Lung (tissue), 12 donors: ENCODE results near the gene SCFD1. TPM values are rescaled to one million over a fixed set of nuclear protein-coding genes. Genes with fewer than 3 reads are reported as not detected.
"Not testable (repeated sequence)": the region's sequence is repeated elsewhere in the genome, so short reads cannot be mapped to it uniquely, and the experiment has no call there.

Experiments used
- ATAC-seq: fragments of 200-7000 bp; cut with Tn5 transposase; one replicate; pipeline ENCODE4 v1.9.1; 2020; ENCODE audit warnings: moderate number of reproducible peaks; ENCODE audit not compliant: insufficient read depth, low FRiP score
- DNase-seq, 3 donors: peaks; one replicate each; pipeline ENCODE4 v3.0.0-alpha.2; 2013 to 2017
- H3K27ac ChIP-seq, 2 donors: one replicate each; pipeline ENCODE4 v1.5.1; 2013; ENCODE audit warnings: mild to moderate bottlenecking in 2 of 2, moderate library complexity in 2 of 2, control low read depth in 1 of 2, inconsistent platforms in 1 of 2, low read depth in 1 of 2, low read length in 1 of 2
- H3K27me3 ChIP-seq, 3 donors: one replicate each; pipeline ENCODE4 v1.5.1; 2013; ENCODE audit warnings: low read length in 2 of 3; ENCODE audit not compliant: control insufficient read depth in 3 of 3, insufficient read depth in 3 of 3
- H3K36me3 ChIP-seq, 4 donors: one replicate each; pipeline ENCODE4 v1.5.1; 2013; ENCODE audit warnings: low read length in 4 of 4, mild to moderate bottlenecking in 1 of 4, moderate library complexity in 1 of 4; ENCODE audit not compliant: control insufficient read depth in 4 of 4, insufficient read depth in 4 of 4
- H3K4me1 ChIP-seq, 5 donors: one replicate each; pipeline ENCODE4 v1.5.1; 2013; ENCODE audit warnings: low read length in 5 of 5, mild to moderate bottlenecking in 2 of 5, moderate library complexity in 1 of 5; ENCODE audit not compliant: control insufficient read depth in 5 of 5, insufficient read depth in 5 of 5
- H3K4me3 ChIP-seq: one replicate; pipeline ENCODE4 v1.5.1; 2013; ENCODE audit warnings: mild to moderate bottlenecking, control low read depth, moderate library complexity
- H3K9ac ChIP-seq, 2 donors: one replicate each; pipeline ENCODE4 v1.5.1; 2013; ENCODE audit warnings: low read length in 2 of 2, control low read depth in 1 of 2; ENCODE audit not compliant: insufficient read depth in 1 of 2
- H3K9me3 ChIP-seq, 4 donors: one replicate each; pipeline ENCODE4 v1.5.1; 2013; ENCODE audit warnings: low read length in 3 of 4, mild to moderate bottlenecking in 1 of 4, moderate library complexity in 1 of 4; ENCODE audit not compliant: control insufficient read depth in 4 of 4, insufficient read depth in 3 of 4
- WGBS, 2 donors: extraction: QIAGEN DNeasy Blood & Tissue Kit; methylation state at CpG; one replicate each; pipeline ENCODE4 v1.1.7; 2013; 5-methylcytosine and 5-hydroxymethylcytosine counted together
- polyA plus RNA-seq, 2 donors: library from polyadenylated mRNA; stranded (reverse); fragments of 200-250 nt; gene quantifications; one replicate each; pipeline ENCODE4 v1.2.1, GENCODE V29; 2013
- total RNA-seq, 2 donors: library from RNA; depleted of rRNA in 1 of 2; stranded (reverse); fragments of >200 nt in 1 of 2; gene quantifications; one replicate each; pipeline ENCODE4 v1.2.1, GENCODE V29; 2014 to 2021
- TF ChIP-seq, protein P1 (sequence below): IDR thresholded peaks from 2 replicates; pipeline ENCODE4 v1.5.1; 2012; ENCODE audit warnings: mild to moderate bottlenecking; ENCODE audit errors: control extremely low read depth, extremely low read depth
- donor health status: control.
- donor health status: control.
- donor health status: Bipolar disorder and iron deficiency.
- donor health status: healthy.
- donor health status: DM: yes; HTN: yes; CAD: no.

Gene SCFD1
- total and polyA plus RNA-seq, 4 donors = 36.5 to 232 (median 87.7) TPM

DNA sequence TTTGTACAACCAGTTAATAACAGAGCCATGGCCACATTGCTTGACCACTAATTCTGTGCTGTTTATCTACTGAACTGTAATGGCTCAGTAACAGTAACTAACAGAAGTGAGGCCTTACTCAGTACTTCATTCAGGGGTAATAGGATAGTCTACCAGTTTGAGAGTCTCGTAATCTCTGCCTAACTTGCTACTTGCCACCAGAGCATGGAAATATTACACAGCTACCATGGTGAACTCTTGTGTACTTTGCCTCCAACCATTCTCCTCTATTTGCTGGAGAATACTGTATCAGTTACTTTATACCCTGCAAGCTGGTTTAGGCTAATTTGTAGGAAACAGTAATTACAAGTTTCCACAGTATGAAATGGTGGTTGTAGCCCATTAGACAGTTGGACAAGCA lies 10.6 kb downstream of the SCFD1 start:
- ATAC-seq (no peak), DNase-seq (no peak)
- no peak overlapping the region for H3K4me3 ChIP-seq
- no peaks in the 10 kb centered on the region for H3K4me1 ChIP-seq
- no peaks in the 10 kb centered on the region for H3K9me3 ChIP-seq
- no peak overlapping the region for H3K9ac ChIP-seq
- H3K27me3 ChIP-seq = no peaks in the 10 kb centered on the region
- TF ChIP-seq, protein P1, sequence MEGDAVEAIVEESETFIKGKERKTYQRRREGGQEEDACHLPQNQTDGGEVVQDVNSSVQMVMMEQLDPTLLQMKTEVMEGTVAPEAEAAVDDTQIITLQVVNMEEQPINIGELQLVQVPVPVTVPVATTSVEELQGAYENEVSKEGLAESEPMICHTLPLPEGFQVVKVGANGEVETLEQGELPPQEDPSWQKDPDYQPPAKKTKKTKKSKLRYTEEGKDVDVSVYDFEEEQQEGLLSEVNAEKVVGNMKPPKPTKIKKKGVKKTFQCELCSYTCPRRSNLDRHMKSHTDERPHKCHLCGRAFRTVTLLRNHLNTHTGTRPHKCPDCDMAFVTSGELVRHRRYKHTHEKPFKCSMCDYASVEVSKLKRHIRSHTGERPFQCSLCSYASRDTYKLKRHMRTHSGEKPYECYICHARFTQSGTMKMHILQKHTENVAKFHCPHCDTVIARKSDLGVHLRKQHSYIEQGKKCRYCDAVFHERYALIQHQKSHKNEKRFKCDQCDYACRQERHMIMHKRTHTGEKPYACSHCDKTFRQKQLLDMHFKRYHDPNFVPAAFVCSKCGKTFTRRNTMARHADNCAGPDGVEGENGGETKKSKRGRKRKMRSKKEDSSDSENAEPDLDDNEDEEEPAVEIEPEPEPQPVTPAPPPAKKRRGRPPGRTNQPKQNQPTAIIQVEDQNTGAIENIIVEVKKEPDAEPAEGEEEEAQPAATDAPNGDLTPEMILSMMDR = no peak
- peaks cover 4 to 28% (median 15%) of the 10 kb centered on the region in 4 donors for H3K36me3 ChIP-seq
- WGBS, 2 donors = 98% methylated on average over 1 of the region's 1 CpG
- H3K27ac ChIP-seq = no peak overlapping the region

DNA sequence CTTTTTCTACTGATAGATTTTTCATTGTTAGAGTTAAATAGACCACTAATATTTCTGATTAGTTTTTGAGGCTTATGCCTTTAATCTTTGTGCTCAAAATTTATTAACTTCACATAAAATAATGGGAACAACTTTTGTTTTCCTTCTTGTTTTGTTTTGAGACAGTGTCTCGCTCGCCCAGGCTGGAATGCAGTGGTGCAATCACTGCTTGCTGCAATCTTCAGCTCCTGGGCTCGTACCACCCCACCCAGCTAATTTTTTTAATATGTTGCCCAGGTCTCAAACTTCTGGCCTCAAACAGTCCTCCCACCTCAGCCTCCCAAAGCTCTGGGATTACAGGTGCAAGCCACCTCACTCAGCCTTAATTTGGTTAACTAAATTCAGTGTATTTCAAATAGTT lies 16.8 kb downstream of the SCFD1 start:
- no peak overlapping the region for H3K9ac ChIP-seq
- WGBS, 2 donors = 27 to 73% methylated on average over 3 of the region's 3 CpGs
- no peaks in the 10 kb centered on the region for H3K27me3 ChIP-seq
- peaks cover 0 to under 1% (median 0%) of the 10 kb centered on the region in 4 donors for H3K9me3 ChIP-seq
- no peaks in the 10 kb centered on the region for H3K4me1 ChIP-seq
- no peak overlapping the region for H3K27ac ChIP-seq
- DNase-seq (no peak), ATAC-seq (no peak)
- TF ChIP-seq, protein P1 = no peak
- no peak overlapping the region for H3K4me3 ChIP-seq
- H3K36me3 ChIP-seq = peaks cover 5 to 30% (median 11%) of the 10 kb centered on the region in 4 donors

DNA sequence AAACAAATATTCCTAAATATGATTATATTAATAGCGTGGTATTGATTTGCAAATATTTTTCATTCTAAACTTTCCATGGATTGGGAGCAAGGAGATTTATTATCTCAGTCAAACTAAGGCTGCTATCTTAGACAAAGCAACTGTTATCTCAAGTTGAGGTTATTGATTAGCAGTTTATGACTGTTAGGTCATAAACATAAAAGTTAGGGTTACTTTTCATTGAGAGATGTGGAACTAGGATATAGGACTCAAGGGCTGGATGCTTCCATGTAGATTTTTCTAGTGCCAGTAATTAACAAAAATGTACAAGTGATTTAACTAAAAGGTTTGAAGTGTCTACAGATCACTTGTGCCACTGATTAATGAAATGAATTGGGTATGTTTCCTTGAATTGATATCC lies 19.1 kb downstream of the SCFD1 start:
- no peaks in the 10 kb centered on the region for H3K4me1 ChIP-seq
- H3K27me3 ChIP-seq = no peaks in the 10 kb centered on the region
- TF ChIP-seq, protein P1 = no peak
- no peak overlapping the region for H3K27ac ChIP-seq
- 85 to 90% methylated on average over 1 of the region's 1 CpG for WGBS, 2 donors
- no peak overlapping the region for H3K4me3 ChIP-seq
- ATAC-seq = no peak
- peaks cover 0 to 6% (median 2%) of the 10 kb centered on the region in 4 donors for H3K9me3 ChIP-seq
- no peak overlapping the region for H3K9ac ChIP-seq
- peaks cover 3 to 29% (median 18%) of the 10 kb centered on the region in 4 donors for H3K36me3 ChIP-seq
- no peak for DNase-seq

DNA sequence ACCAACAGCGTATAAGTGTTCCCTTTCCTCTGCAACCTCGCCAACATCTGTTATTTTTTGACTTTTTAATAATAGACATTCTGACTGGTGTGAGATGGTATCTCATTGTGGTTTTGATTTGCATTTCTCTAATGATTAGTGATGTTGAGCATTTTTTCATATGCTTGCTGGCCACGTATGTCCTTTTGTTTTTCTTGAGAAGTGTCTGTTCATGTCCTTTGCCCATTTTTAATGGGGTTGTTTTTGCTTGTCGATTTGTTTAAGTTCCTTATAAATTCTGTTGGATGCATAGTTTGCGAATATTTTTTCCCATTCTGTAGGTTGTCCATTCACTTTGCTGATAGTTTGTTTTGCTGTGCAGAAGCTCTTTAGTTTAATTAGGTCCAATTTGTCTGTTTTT lies 22.3 kb downstream of the SCFD1 start:
- not testable (repeated sequence) for ATAC-seq, H3K9ac ChIP-seq, H3K27ac ChIP-seq, H3K4me1 ChIP-seq, H3K4me3 ChIP-seq, DNase-seq, H3K27me3 ChIP-seq, H3K9me3 ChIP-seq
- 97 to 98% methylated on average over 5 of the region's 5 CpGs for WGBS, 2 donors
- H3K36me3 ChIP-seq = peaks cover 9 to 28% (median 18%) of the 10 kb centered on the region in 4 donors
